HG02973 (cell line): ENCODE data around the gene FRMD4B.

Experiments used
- ATAC-seq: cut with Tn5 transposase; IDR thresholded peaks from one replicate; pipeline ENCODE4 v1.9.1; 2021; ENCODE audit warnings: moderate library complexity; ENCODE audit not compliant: unreplicated experiment

The FRMD4B gene

GRCh38 chr3:69142797-69143454 lies 243.0 kb downstream of the FRMD4B start:
- ATAC-seq = no peak

- no peak for ATAC-seq
Measured at GRCh38 chr3:69142090-69142489, 243.8 kb downstream of the FRMD4B start.

- ATAC-seq = no peak
Measured at GRCh38 chr3:69141313-69141712, 244.6 kb downstream of the FRMD4B start.

- ATAC-seq = no peak
Measured at GRCh38 chr3:69137412-69137811, 248.5 kb downstream of the FRMD4B start.

GRCh38 chr3:69137005-69137404 lies 248.9 kb downstream of the FRMD4B start:
- no peak for ATAC-seq

GRCh38 chr3:69130689-69131088 lies 255.2 kb downstream of the FRMD4B start:
- ATAC-seq = peak; percentile 99

- no peak for ATAC-seq
Measured at GRCh38 chr3:69129531-69129930, 256.4 kb downstream of the FRMD4B start.

- ATAC-seq = no peak
Measured at GRCh38 chr3:69128509-69128908, 257.4 kb downstream of the FRMD4B start.

- ATAC-seq = no peak
Measured at GRCh38 chr3:69126999-69127398, 258.9 kb downstream of the FRMD4B start.

- ATAC-seq = no peak
Measured at GRCh38 chr3:69126216-69126615, 259.7 kb downstream of the FRMD4B start.

GRCh38 chr3:69122403-69122802 lies 263.5 kb downstream of the FRMD4B start, which contains the start of gene LMOD3:
Gene LMOD3, minus strand, starts transcription at chr3:69122595. Its CDS starts 209 bp downstream, at chr3:69122386.
- no peak for ATAC-seq

- no peak for ATAC-seq
Measured at GRCh38 chr3:69121950-69122349, 263.9 kb downstream of the FRMD4B start.

- ATAC-seq = no peak
Measured at GRCh38 chr3:69121513-69121912, 264.4 kb downstream of the FRMD4B start.

GRCh38 chr3:69120879-69121464 lies 264.9 kb downstream of the FRMD4B start:
- peak; percentile 91 for ATAC-seq
